GM12865 (cell line): ENCODE results near the gene KCNC2.

Experiments used
- DNase-seq: peaks from one replicate; pipeline ENCODE4 v3.0.0; 2010; ENCODE audit warnings: low read depth
- H3K4me3 ChIP-seq: 2 replicates; pipeline ENCODE4 v1.5.1; 2011; ENCODE audit warnings: mild to moderate bottlenecking, low read depth, low read length, control low read depth
- TF ChIP-seq, protein P1 (sequence below): IDR thresholded peaks from 2 replicates; pipeline ENCODE4 v1.5.1; 2011; ENCODE audit warnings: low read length, control low read depth, low read depth, inconsistent platforms; ENCODE audit not compliant: insufficient read depth; ENCODE audit errors: missing control alignments

KCNC2 gene

DNA sequence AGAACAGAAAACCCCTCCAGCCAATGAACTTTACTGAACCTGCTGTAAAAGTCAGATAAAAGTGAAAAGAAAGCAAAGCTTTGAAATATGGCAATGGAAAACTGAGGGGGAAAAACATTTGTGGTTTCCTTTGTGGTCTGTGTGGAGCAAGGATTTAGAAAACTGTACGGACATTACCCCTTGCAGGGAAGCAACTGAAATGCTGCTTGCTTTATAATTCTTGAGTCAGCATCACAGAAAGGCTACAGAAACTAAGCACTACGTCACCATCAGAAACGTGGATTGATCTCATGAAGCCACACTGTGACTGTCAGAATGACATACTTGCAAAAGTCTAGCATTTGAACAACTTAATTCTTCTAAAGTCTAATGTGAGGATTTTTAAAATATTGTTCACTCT is 2.4 kb upstream of the KCNC2 start:
- no peak for DNase-seq
- no peak overlapping the region for H3K4me3 ChIP-seq
- TF ChIP-seq, protein P1, sequence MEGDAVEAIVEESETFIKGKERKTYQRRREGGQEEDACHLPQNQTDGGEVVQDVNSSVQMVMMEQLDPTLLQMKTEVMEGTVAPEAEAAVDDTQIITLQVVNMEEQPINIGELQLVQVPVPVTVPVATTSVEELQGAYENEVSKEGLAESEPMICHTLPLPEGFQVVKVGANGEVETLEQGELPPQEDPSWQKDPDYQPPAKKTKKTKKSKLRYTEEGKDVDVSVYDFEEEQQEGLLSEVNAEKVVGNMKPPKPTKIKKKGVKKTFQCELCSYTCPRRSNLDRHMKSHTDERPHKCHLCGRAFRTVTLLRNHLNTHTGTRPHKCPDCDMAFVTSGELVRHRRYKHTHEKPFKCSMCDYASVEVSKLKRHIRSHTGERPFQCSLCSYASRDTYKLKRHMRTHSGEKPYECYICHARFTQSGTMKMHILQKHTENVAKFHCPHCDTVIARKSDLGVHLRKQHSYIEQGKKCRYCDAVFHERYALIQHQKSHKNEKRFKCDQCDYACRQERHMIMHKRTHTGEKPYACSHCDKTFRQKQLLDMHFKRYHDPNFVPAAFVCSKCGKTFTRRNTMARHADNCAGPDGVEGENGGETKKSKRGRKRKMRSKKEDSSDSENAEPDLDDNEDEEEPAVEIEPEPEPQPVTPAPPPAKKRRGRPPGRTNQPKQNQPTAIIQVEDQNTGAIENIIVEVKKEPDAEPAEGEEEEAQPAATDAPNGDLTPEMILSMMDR: no peak

DNA sequence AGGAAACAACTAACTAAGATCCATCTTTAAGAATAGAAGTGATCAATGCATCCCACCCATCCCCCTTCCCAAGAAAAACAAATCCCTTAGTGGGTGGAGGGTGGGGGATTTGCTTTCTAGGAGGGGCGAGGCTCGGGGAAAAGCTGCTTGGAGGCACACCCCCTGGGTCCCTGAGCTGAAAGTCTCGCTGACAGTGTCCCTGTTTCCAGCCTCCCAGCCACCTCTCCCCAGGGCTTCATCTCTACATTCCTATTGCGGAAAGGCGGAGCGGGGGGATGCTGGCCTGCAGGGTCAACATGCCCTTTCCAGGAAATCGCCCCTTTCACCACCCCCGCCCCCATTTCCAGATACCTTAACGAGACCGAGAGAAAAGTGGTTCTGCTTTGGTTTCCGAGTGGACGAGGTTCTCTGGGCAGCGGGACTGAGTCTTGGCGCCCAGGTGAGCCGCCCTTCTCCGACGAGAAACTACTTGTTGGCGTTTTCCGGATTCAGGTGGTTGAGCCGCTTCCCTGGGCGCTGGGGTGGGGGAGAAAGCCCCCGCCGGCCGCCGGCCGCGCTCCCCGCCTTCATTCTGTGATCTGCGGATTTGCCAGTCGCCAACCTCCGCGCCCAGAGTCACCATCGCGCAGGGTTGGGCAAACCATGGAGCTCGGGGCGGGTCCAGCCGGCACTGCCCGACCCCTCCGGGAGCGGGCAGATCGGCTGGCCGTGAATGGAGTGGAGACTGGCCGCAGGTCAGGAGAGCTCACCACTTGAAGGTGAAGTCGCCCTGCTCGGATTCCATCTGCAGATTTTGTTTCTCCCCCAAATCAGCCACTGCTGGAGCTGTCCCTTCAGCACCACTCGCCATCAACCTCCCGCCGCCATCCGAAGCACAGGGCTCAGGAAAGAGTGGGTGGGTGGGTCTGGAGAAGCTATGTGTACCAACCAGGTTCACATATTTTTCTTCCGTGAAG is 505 bp downstream of the KCNC2 start:
- no peak overlapping the region for H3K4me3 ChIP-seq
- TF ChIP-seq, protein P1: no peak
- no peak for DNase-seq

DNA sequence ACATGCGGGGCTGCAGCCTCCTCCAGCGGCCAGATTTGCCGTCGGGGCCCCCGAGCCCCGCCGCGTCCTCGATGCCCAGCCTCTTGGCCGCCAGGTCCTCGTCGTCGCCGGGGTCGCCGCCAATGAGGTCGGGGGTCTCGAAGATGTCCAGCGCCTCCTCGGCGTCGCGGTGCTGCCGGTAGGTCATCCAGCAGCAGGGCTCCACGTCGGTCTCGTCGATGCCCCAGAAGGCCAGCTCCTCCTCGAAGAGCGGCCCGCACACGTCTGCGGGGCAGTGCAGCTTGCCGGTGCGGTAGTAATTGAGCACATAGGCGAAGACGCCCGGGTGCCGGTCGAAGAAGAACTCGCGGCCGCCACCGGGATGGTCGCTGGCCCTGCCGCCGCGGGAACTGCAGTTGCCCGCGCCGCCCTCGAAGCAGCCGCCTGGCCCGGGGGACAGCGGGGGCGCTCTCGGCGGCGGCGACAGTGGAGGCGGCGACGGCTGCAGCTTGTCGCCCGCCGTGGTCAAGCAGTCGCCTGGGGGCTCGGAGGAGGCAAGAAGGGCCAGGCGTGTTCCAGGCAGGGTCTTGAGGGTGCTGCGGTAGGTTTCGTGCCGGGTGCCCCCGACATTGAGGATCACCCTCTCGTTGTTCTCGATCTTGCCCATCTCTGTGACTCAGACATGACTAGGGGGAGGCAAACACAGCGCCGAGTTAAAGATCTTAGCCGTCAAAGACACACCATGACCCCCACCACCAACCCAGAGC is 2.1 kb downstream of the KCNC2 start:
- TF ChIP-seq, protein P1: no peak
- DNase-seq: no peak
- no peak overlapping the region for H3K4me3 ChIP-seq

DNA sequence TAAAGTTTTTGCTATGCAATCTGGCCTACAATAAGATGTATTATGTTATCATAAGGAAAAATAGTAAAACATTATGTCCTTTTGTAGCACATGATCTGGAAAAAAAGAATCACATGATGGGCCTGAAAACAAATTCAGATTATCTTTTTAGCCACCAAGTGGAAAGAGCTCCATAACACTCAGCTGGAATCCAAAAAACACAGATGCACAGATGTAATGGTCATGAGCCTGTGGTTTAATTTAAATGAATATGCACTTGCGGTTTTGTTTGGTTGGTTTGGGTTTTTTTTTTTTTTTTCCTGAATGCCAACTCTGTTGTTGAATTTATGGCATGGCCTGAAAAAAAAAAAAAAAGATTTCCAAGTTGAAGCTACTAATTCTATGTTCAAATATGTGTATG is 4.1 kb downstream of the KCNC2 start:
- H3K4me3 ChIP-seq: no peak overlapping the region
- TF ChIP-seq, protein P1: no peak
- DNase-seq: no peak

DNA sequence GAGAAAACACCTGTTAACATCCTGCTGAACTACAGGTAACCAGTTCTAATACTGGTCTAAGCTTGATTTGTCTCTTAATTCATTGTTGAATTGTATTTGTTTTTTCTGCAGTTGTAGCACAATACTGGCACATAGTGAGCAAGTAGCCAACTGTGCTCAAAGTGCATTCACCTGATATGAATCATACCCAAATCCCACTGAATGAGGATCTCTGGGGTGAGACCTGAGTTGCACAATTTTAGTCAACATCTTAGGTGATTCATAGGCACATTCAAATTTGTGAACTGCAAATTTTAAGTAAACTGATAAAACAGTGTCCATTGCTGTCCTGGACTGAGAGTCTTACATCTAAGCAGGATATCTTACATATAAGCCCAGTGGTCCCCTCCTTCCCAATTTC is 12.8 kb downstream of the KCNC2 start:
- DNase-seq: no peak
- TF ChIP-seq, protein P1: no peak

DNA sequence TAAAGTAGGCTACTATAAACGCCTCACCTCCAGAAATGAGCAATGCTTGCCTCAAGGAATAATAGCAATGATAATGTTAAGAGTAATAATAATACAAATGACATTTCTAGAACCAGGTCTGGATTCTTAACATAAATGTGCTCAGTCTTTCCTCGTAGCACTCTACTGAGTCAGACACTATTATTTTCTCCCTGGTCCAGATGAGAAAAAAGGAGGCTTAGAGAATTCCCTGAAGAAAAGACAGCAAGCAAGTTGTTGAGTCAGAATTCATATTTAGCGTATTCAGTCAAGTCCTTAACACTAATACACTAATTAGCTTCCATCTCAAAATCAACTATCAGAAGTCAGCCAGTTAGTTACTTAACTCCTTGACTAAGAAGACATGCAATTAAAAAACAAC is 13.2 kb downstream of the KCNC2 start:
- TF ChIP-seq, protein P1: no peak
- DNase-seq: no peak
- H3K4me3 ChIP-seq: no peak overlapping the region

More for the DNA sequence above, 12.8 kb downstream of the KCNC2 start:
- no peak overlapping the region for H3K4me3 ChIP-seq
